HFFc6 (cell line): ENCODE data around the gene KLHL21. TPM values are rescaled to one million over a fixed set of nuclear protein-coding genes. Genes with fewer than 3 reads are reported as not detected.

ENCODE experiments used
- DNase-seq: peaks from one replicate; pipeline ENCODE4 v3.0.0-alpha.2; 2018
- H3K27ac Mint-ChIP-seq: 2 replicates; pipeline ENCODE4 v1.8.0; 2020; ENCODE audit warnings: mild to moderate bottlenecking, mixed read lengths
- H3K27me3 Mint-ChIP-seq: 2 replicates; pipeline ENCODE4 v1.8.0; 2021; ENCODE audit warnings: mild to moderate bottlenecking, moderate library complexity, mixed read lengths; ENCODE audit not compliant: insufficient read depth
- H3K36me3 Mint-ChIP-seq: 2 replicates; pipeline ENCODE4 v1.8.0; 2021; ENCODE audit warnings: low read depth, mixed read lengths
- H3K4me1 Mint-ChIP-seq: 2 replicates; pipeline ENCODE4 v1.8.0; 2020; ENCODE audit warnings: low read depth, mixed read lengths
- H3K4me3 Mint-ChIP-seq: 2 replicates; pipeline ENCODE4 v1.8.0; 2020; ENCODE audit warnings: mild to moderate bottlenecking, moderate library complexity, mixed read lengths
- H3K9me3 Mint-ChIP-seq: 2 replicates; pipeline ENCODE4 v1.8.0; 2020; ENCODE audit warnings: mild to moderate bottlenecking, mixed read lengths
- CTCF ChIP-seq: fragments of 200-600 bp; sonication (generic); IDR thresholded peaks from 2 replicates; pipeline ENCODE4 v1.5.0; 2021; ENCODE audit warnings: antibody characterized with exemption, mild to moderate bottlenecking
- total RNA-seq, 6 experiments: library from RNA; stranded (reverse); fragmentation: NEBNext Ultra II Directional; extraction: Animal tissue kit (Norgen Biotek cat#: 25700); gene quantifications; 2 replicates in 1 of 6; 3 replicates in 5 of 6; pipeline ENCODE4 v1.2.3, GENCODE V29; 2021

The KLHL21 gene
- total RNA-seq, 6 experiments from 2014 or later: 21.1 to 31.5 (median 22.6) TPM

GRCh38 chr1:6614019-6614928 lies 11.6 kb upstream of the KLHL21 start:
- no peak for TF ChIP-seq CTCF
- peaks cover 36% of the 10 kb centered on the region for H3K4me1 Mint-ChIP-seq
- no peak overlapping the region for H3K27ac Mint-ChIP-seq
- DNase-seq: no peak
- H3K9me3 Mint-ChIP-seq: no peaks in the 10 kb centered on the region
- H3K27me3 Mint-ChIP-seq: no peaks in the 10 kb centered on the region
- H3K36me3 Mint-ChIP-seq: peaks cover 3% of the 10 kb centered on the region; the same call in 1 of the 2 replicates
- H3K4me3 Mint-ChIP-seq: peak overlapping the region; percentile 74

DNA sequence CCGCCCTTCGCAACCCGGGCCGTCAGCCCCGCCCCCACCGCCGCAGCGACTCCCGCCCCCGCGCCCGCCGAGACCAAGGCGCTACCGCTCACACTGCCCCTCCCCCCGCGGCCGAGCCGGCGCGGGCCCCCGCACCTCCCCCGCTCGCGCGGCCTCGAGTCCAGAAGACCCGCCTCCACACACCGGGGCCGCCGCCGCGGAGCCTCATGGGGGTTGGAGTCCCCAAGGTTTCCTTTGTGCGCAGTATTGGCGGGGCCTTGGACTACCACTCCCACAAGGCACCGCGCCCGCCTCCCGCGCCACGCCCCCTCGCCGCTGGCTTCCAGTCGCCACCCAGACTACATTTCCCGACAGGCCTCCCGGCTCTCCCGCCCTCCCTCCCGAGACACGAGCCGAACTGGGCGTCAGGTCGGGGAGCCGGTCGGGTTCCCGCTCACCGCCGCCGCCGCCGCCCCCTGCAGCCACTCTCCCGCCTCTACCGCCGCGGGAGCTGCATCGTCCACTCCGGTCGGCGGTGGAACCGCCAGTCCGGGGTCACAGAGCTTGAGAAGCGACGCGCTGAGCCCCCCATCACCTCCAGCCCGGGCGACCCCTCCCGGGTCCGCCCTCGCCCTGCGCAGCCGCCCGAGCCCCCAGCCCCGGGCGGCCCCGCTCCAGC lies 10.8 kb upstream of the KLHL21 start, which contains the start of gene PHF13:
PHF13 (plus strand) TSS at position 371 of the 658 bp plus-strand sequence. CDS start 336 bp downstream, outside the sequence.
- Mint-ChIP-seq H3K4me3 (peak within 1 kb of the TSS; percentile 95), H3K27ac (peak within 1 kb of the TSS; percentile 83), H3K9me3 (no peaks in the 10 kb centered on the region), H3K27me3 (no peaks in the 10 kb centered on the region; the same call in 1 of the 2 replicates), H3K36me3 (0 out of 2 replicates have a peak, but pooled peaks cover 3% of the 10 kb centered on the region), H3K4me1 (peaks cover 36% of the 10 kb centered on the region)
- peak; percentile 99 for DNase-seq
- TF ChIP-seq CTCF: no peak; the same call in 1 of the 2 replicates

DNA sequence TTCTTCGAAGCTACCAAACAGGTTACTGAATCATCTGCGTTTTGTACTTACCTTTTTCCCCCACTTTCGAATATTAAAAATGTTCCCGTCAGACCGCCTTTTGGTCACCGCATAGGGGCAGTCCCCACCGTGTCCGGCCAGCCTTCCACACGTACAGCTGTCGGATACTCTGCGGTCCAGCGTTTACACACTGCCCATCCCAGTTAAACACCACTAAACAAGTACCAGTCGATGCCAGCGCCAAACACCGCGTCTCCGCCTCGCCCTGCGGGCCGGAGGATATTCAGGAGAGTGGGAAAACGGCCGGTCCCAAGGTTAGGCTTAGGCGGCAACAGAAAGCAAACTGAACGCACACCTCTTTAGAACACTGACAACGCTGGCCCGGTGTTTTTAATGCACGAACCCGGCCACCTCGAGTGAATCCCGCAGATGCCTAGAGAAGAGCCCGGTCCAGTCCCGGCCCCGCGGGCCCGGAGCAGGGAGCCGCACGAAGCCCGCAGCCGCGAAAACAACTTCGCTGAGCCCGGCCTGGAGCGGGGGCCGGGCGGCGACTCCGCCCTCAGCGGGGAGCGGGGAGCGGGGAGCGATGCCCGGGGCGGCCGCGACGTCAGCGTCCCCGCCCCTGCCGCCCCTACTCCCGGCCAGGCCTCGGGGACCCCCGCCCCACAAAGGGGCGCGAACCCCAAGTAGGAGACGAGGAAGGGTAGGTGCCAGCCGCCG lies 10.1 kb upstream of the KLHL21 start:
- H3K4me3 Mint-ChIP-seq: peak overlapping the region; percentile 95
- H3K27me3 Mint-ChIP-seq: no peaks in the 10 kb centered on the region; the same call in 1 of the 2 replicates
- no peak for TF ChIP-seq CTCF
- H3K27ac Mint-ChIP-seq: peak overlapping the region; percentile 83
- peak; percentile 30 for DNase-seq
- no peaks in the 10 kb centered on the region for H3K9me3 Mint-ChIP-seq
- peaks cover 3% of the 10 kb centered on the region; the same call in 1 of the 2 replicates for H3K36me3 Mint-ChIP-seq
- H3K4me1 Mint-ChIP-seq: peaks cover 36% of the 10 kb centered on the region

DNA sequence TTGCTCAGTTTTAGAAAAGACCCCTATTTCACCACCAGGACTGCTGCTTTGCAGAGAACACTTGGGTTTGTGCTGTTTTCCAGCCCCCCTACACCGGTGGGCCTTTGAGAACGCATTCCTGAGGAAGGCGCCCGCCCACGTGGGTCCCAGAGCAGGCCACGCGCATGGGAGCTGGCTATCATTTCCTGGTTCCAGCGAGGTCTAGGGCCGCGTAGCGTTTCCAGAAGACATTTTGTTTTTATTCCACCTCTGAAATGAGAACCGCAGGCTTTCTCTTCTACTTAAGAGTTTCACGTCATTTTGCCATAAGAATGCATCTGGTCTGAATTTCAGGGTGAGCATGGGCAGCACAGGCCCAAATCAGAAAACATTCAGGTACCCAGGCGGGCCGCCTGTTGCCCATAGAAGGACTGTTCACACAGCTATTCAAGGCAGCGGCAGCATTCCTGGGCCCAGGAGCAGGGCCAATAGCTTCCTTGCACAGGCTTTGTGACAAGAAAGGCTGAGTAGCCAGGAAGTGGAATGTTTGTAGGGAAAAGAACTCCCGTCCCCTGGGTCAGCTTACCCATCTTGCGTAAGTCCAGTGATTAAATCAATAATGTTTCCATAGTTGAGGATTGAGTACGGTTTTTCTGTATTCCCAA lies 1.4 kb upstream of the KLHL21 start:
- Mint-ChIP-seq H3K27me3 (peaks cover 2% of the 10 kb centered on the region; the same call in 1 of the 2 replicates), H3K4me3 (peak overlapping the region; percentile 85), H3K27ac (peak overlapping the region; percentile 99), H3K4me1 (peaks cover 35% of the 10 kb centered on the region), H3K36me3 (peaks cover 14% of the 10 kb centered on the region; the same call in 1 of the 2 replicates), H3K9me3 (no peaks in the 10 kb centered on the region)
- peak; percentile 42; the same call in 1 of the 2 replicates for TF ChIP-seq CTCF
- peak; percentile 43 for DNase-seq
